HG03097 (cell line): ENCODE data around the gene ULK1.
"Not testable (repeated sequence)": the region's sequence is repeated elsewhere in the genome, so short reads cannot be mapped to it uniquely, and the experiment has no call there.

Experiments used
- ATAC-seq: cut with Tn5 transposase; IDR thresholded peaks from one replicate; pipeline ENCODE4 v1.9.1; 2021; ENCODE audit not compliant: unreplicated experiment, low FRiP score

ULK1 gene

GRCh38 chr12:131940141-131940547 is 45.7 kb downstream of the ULK1 start:
- ATAC-seq, result no peak

DNA sequence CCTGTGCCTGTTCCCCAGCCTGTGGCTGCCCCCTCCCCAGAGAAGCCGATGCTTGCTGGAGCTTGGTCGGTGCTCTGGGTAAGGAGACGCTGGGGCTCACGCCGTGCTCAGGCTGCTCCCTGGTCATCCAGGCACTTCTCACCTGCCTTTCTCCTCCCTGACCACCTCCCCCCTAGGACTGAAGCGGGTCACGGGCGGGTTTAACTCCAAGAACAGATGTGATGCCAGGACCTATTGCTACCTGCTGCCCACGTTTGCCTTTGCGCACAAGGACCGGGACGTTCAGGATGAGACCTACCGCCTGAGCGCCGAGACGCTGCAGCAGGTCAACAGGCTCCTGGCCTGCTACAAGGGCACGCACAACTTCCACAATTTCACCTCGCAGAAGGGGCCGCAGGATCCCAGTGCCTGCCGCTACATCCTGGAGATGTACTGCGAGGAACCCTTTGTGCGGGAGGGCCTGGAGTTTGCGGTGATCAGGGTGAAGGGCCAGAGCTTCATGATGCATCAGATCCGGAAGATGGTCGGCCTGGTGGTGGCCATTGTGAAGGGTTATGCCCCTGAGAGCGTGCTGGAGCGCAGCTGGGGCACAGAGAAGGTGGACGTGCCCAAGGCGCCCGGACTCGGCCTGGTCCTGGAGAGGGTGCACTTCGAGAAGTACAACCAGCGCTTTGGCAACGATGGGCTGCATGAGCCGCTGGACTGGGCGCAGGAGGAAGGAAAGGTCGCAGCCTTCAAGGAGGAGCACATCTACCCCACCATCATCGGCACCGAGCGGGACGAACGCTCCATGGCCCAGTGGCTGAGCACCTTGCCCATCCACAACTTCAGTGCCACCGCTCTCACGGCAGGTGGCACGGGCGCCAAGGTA is 46.9 kb downstream of the ULK1 start:
- ATAC-seq, result no peak

- ATAC-seq, result no peak
These were observed 47.5 kb downstream of the ULK1 start for GRCh38 chr12:131941987-131942341.

GRCh38 chr12:131942671-131943070 is 48.2 kb downstream of the ULK1 start:
- ATAC-seq, result no peak

DNA sequence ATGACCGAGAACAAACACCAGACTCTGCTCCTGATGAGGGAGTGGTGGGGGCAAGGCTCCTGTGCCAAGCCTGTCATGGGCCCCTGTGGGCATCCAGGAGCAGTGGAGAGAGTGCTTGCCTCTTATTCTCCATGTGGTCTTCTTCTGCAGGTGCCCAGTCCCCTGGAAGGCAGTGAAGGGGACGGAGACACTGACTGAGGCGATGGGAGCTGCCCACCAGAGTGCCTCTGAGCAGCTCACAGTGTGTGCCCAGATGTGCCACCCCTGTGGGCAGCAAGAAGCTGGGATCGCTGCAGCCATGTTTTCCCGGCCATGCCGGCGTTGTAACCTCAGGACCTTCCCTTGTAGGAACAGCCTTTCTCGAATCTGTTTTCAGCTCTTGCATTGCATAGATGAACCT is 49.0 kb downstream of the ULK1 start:
- ATAC-seq, result no peak

DNA sequence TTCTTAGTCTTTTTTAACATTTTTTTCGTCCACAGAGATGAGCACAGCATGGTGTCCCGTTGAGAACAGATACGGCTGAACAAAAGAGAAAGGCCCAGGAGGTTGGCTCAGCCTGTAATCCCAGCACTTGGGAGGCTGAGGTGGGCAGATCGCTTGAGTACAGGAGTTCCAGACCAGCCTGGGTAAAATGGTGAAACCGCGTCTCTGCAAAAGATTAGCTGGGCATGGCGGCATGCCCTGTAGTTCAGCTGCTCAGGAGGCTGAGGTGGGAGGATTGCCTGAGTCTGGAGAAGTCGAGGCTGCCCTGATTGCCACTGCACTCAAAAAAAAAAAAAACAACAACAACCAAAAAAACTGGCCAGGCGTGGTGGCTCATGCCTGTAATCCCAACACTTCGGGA is 49.5 kb downstream of the ULK1 start:
- no peak for ATAC-seq

GRCh38 chr12:131944601-131945251 is 50.3 kb downstream of the ULK1 start:
- ATAC-seq, result no peak

GRCh38 chr12:131946757-131947156 is 52.3 kb downstream of the ULK1 start:
- no peak for ATAC-seq

GRCh38 chr12:131947482-131948027 is 53.1 kb downstream of the ULK1 start:
- no peak for ATAC-seq

DNA sequence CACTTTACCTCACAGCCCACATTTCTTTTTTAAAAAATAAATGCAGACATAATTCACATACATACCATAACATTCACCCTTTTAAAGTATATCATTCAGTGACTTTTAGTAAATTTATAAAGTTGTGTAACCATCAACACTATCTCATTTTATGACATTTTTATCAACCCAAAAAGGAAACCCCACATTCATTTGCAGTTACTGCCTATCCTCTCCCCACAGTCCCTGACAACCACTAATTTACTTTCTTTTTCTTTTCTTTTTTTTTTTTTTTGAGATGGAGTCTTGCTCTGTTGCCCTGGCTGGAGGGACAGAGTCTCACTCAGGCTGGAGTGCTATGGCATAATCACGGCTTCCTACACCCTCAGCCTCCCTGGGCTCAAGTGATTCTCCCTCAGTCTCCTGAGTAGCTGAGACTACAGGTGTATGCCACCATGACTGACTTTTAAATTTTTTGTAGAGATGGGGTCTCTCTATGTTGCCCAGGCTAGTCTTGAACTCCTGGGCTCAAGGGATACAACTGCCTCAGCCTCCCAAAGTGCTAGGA is 53.8 kb downstream of the ULK1 start:
- no peak for ATAC-seq

- ATAC-seq, result not testable (repeated sequence)
These were observed 54.5 kb downstream of the ULK1 start for GRCh38 chr12:131948713-131949430.

- peak; percentile 84 for ATAC-seq
These were observed 55.2 kb downstream of the ULK1 start, which contains the start of gene EP400 for GRCh38 chr12:131949431-131950181. Gene EP400, plus strand, starts transcription at chr12:131949942. Its CDS starts 10,678 bp downstream, at chr12:131960620.

DNA sequence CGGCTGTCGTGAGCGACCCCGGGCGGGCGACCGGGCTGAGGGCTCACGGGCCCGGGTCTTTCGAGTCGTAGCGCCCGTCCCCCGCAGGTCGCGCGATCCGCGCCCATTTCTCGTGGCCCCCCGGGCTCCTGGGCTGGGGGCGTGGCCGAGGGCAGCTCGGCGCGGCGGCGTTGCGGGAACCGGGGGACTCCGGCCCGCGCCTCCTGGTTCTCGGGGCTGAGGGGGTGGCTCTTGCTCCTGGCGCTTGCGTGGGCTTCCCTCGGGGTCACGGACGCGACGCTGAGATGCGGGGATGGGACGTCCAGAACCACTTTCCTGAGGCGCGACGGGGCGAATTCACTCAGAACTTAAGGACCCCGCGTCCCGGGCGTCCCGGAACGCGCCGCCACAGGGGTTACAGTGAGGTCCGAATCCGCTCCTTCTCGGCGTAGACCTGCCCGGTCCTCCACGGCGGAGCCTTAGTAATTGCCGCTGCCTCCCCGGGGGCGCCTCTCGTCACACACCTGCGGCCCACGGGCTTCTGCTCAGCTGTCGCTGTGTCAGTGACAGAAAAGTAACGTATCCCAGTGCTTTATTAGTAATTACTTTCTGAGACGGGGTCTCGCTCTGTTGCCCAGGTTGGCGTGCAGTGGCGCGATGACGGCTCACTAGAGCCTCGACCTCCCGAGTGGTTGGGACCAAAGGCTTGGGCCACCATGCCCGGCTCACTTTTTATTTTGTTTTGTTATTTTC is 55.9 kb downstream of the ULK1 start:
- ATAC-seq, result peak; percentile 7

- not testable (repeated sequence) for ATAC-seq
These were observed 59.4 kb downstream of the ULK1 start for GRCh38 chr12:131953810-131954209.

GRCh38 chr12:131954460-131954859 is 60.0 kb downstream of the ULK1 start:
- ATAC-seq, result not testable (repeated sequence)

- no peak for ATAC-seq
These were observed 64.7 kb downstream of the ULK1 start for GRCh38 chr12:131959116-131959515.

DNA sequence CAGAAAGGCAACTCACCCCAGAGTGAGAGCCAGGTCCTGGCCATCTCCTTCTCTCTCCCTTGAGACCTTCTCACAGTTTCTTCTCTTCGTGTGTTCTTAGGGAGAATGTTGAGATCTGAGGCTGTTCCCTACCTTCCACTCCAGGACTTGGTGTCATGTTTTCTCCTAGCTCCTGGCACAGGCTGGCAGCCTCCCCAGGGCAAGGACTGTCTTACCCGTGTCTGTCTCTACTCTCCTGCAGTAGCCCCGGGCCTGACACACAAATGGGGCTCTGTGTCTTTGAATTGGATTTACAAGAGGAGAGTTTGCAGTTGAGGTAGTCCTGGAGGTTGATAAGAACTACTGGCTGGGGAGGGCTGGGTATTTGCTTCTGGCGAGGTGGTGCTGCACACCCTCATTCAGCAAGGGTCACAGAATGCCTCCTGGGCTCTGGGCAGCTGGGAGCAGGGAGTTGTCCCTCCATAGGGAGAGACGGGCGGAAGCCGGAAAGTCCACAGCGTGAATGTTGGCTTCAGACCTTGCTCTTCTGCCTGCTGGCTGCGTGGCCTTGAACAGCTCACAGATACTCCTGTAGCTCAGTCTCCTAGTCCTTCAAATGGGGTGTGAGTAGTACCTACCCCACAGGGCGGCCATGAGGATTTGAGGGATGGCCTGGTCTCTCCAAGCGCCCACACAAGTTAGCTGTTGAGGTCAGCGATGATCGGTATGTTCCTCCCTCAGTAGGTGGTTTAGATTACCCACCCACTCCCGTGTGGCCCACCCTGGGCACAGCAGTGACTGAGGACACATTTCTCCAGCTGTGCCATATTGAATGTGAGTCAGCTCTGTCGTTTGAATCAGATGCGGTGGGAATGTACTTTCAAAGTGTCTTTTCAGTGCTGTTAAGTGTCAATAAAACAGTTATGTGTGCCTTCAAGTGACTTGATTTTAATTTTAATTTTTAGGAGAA is 65.5 kb downstream of the ULK1 start:
- no peak for ATAC-seq
